Panc1 (cell line): ENCODE data around the gene PCTP. TPM values are rescaled to one million over a fixed set of nuclear protein-coding genes. Genes with fewer than 3 reads are reported as not detected.

Experiments used
- ATAC-seq: fragments of 200-7000 bp; cut with Tn5 transposase; 2 replicates; pipeline ENCODE4 v1.9.1; 2020; ENCODE audit warnings: mild to moderate bottlenecking, moderate library complexity
- Bru-seq: library from RNA; stranded (reverse); fragments of 400-500 nt; gene quantifications from one replicate; lab custom pipeline; 2021; lab: Mats Ljungman, UMichigan
- BruChase-seq, 2 experiments: library from RNA; stranded (reverse); fragments of 400-500 nt; gene quantifications; one replicate each; lab custom pipeline; 2021; lab: Mats Ljungman, UMichigan
- BruUV-seq: library from RNA; stranded (reverse); fragments of 400-500 nt; replicated peaks from 2 replicates; lab custom pipeline; 2021; lab: Mats Ljungman, UMichigan
- CTCF ChIA-PET: fragments of 300-600 bp; sonication (Branson Sonifier 250); formaldehyde crosslinking; loops from one replicate; lab custom pipeline; 2022; ENCODE audit warnings: antibody characterized with exemption; lab: Charles Lee
- POLR2A ChIA-PET: fragments of 300-600 bp; sonication (Branson Sonifier 250); formaldehyde crosslinking; loops from one replicate; lab custom pipeline; 2022; ENCODE audit warnings: antibody characterized with exemption; lab: Charles Lee
- DNase-seq: peaks from one replicate; pipeline ENCODE4 v3.0.0-alpha.2; 2010; ENCODE audit warnings: low read depth, low spot score
- H3K27ac ChIP-seq: 2 replicates; pipeline ENCODE4 v1.5.1; 2011; ENCODE audit warnings: mild to moderate bottlenecking, low read length, inconsistent platforms
- H3K27me3 ChIP-seq: fragments of 200-500 bp; sonication (Bioruptor generic); 2 replicates; pipeline ENCODE4 v1.6.0; 2014; ENCODE audit warnings: low read length, inconsistent platforms; ENCODE audit not compliant: control insufficient read depth, insufficient read depth
- H3K36me3 ChIP-seq: fragments of 200-500 bp; sonication (Bioruptor generic); 2 replicates; pipeline ENCODE4 v1.5.1; 2014; ENCODE audit warnings: inconsistent platforms, mild to moderate bottlenecking, low read length, moderate library complexity; ENCODE audit not compliant: control insufficient read depth, insufficient read depth
- H3K4me1 ChIP-seq: 2 replicates; pipeline ENCODE4 v1.5.1; 2011; ENCODE audit warnings: inconsistent platforms, mild to moderate bottlenecking, low read length, moderate library complexity; ENCODE audit not compliant: control insufficient read depth, insufficient read depth
- H3K4me3 ChIP-seq, 2 experiments: 2 replicates each; pipeline ENCODE4 v1.5.1; 2011 to 2012; ENCODE audit warnings: low read depth in 2 of 2, low read length in 2 of 2, mild to moderate bottlenecking in 2 of 2, inconsistent platforms in 1 of 2, moderate library complexity in 1 of 2
- H3K9me3 ChIP-seq: fragments of 200-500 bp; sonication (Bioruptor generic); 2 replicates; pipeline ENCODE4 v1.5.1; 2014; ENCODE audit warnings: low read depth, mild to moderate bottlenecking, inconsistent platforms, low read length, moderate library complexity; ENCODE audit not compliant: control insufficient read depth, insufficient read depth
- POLR2AphosphoS5 ChIP-seq: IDR thresholded peaks from 2 replicates; pipeline ENCODE4 v1.6.1; 2012; ENCODE audit warnings: mild to moderate bottlenecking, low read depth, low read length, moderate library complexity
- REST ChIP-seq, 2 experiments: IDR thresholded peaks; 2 replicates each; pipeline ENCODE4 v1.6.1; 2011 to 2012; ENCODE audit warnings: low read depth in 2 of 2, control low read depth in 1 of 2, low read length in 1 of 2, mild to moderate bottlenecking in 1 of 2, moderate library complexity in 1 of 2; ENCODE audit not compliant: insufficient read depth in 1 of 2
- SIN3A ChIP-seq: IDR thresholded peaks from 2 replicates; pipeline ENCODE4 v1.6.1; 2012; ENCODE audit warnings: low read depth, mild to moderate bottlenecking, low read length, moderate library complexity, borderline replicate concordance; ENCODE audit not compliant: insufficient read depth
- TCF7L2 ChIP-seq: IDR thresholded peaks from 2 replicates; pipeline ENCODE4 v1.6.1; 2011; ENCODE audit warnings: mild to moderate bottlenecking, low read depth, low read length, inconsistent platforms
- in situ Hi-C: cut with HindIII; loops from 2 replicates; pipeline ENCODE4 v1.10.0; 2016; ENCODE audit warnings: low sequenced_read_pairs, low pct_unique_long_range_greater_than_20kb
- intact Hi-C: fragments of 100-400 bp; cut with micrococcal nuclease; formaldehyde crosslinking; loops from one replicate; pipeline ENCODE4 v1.10.0; 2022; ENCODE audit not compliant: unreplicated experiment
- long read RNA-seq: library from polyadenylated mRNA; unstranded; transcript quantifications from one replicate; pipeline ENCODE4 v2.0.0, GENCODE V29; 2021; ENCODE audit not compliant: unreplicated experiment
- polyA plus RNA-seq: library from polyadenylated mRNA; unstranded; fragments of >200 nt; gene quantifications from one replicate; pipeline ENCODE4 v1.2.1, GENCODE V29; 2012; ENCODE audit warnings: missing spikeins; ENCODE audit not compliant: insufficient read length
- total RNA-seq: library from RNA; stranded (reverse); gene quantifications from one replicate; pipeline ENCODE4 v1.2.1, GENCODE V29; 2021; ENCODE audit not compliant: unreplicated experiment
- TF ChIP-seq, protein P1 (sequence below): fragments of 450-650 bp; IDR thresholded peaks from 2 replicates; pipeline ENCODE4 v1.5.1; 2017; ENCODE audit warnings: mild to moderate bottlenecking

Gene PCTP
- 23.7 TPM for total RNA-seq
- 19.8 TPM for polyA plus RNA-seq
- Bru-seq, nascent RNA, result percentile 56 among the genes with signal in this experiment
- percentile 50 among the genes with signal in this experiment for BruChase-seq, experiment 1, labeled RNA remaining after a 2-hour chase
- percentile 55 among the genes with signal in this experiment for BruChase-seq, experiment 2, labeled RNA remaining after a 6-hour chase
- long read RNA-seq, transcript PCTP-201 (6 exons, 2,044 nt), result major isoform, 24 of 34 reads
- long read RNA-seq, partial matches to known transcripts, result 3 of 34 reads
- long read RNA-seq, other reads (novel, unspliced or antisense), result 4 of 34 reads

GRCh38 chr17:55750750-55751657, at the start of gene PCTP:
PCTP (plus strand) TSS chr17:55751051; CDS start chr17:55751104, 53 bp downstream.
- Histone ChIP-seq H3K36me3 (no peaks in the 10 kb centered on the region), H3K4me1 (peaks cover 5% of the 10 kb centered on the region; the same call in 1 of the 2 replicates), H3K27me3 (no peaks in the 10 kb centered on the region), H3K27ac (peak within 1 kb of the TSS; percentile 73), H3K9me3 (no peaks in the 10 kb centered on the region), H3K4me3 (peak within 1 kb of the TSS; percentile 77 to 78)
- TF ChIP-seq REST (IDR thresholded peaks at IDR 0.05; ENCODE audit: insufficient read depth in 1 of 2, low read depth in 2 of 2, low read length in 1 of 2) (no peak), SIN3A (0 out of 2 replicates have a peak, but pooled peaks have one; percentile 38), POLR2AphosphoS5 (peak; percentile 56), TCF7L2 (no peak)
- TF ChIP-seq, protein P1, sequence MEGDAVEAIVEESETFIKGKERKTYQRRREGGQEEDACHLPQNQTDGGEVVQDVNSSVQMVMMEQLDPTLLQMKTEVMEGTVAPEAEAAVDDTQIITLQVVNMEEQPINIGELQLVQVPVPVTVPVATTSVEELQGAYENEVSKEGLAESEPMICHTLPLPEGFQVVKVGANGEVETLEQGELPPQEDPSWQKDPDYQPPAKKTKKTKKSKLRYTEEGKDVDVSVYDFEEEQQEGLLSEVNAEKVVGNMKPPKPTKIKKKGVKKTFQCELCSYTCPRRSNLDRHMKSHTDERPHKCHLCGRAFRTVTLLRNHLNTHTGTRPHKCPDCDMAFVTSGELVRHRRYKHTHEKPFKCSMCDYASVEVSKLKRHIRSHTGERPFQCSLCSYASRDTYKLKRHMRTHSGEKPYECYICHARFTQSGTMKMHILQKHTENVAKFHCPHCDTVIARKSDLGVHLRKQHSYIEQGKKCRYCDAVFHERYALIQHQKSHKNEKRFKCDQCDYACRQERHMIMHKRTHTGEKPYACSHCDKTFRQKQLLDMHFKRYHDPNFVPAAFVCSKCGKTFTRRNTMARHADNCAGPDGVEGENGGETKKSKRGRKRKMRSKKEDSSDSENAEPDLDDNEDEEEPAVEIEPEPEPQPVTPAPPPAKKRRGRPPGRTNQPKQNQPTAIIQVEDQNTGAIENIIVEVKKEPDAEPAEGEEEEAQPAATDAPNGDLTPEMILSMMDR, result peak; percentile 59
- DNase-seq (no peak), ATAC-seq (peak; percentile 100)
- intact Hi-C loops (no loop called here), in situ Hi-C loops (no loop called here)
- ChIA-PET CTCF (interaction anchor here (0.6 to 1.2 kb wide), 5 partner anchors 13 to 224 kb away, joined by 3 to 5 read pairs (median 3); no protein-coding TSS in a partner anchor), POLR2A (interaction anchor here (0.7 kb wide), 1 partner anchor 66 kb away, joined by 12 read pairs; no protein-coding TSS in a partner anchor)
- BruUV-seq, result no TSS peak

- Histone ChIP-seq H3K27me3 (no peaks in the 10 kb centered on the region), H3K27ac (no peak overlapping the region), H3K4me1 (peaks cover 18% of the 10 kb centered on the region), H3K9me3 (no peaks in the 10 kb centered on the region), H3K36me3 (no peaks in the 10 kb centered on the region), H3K4me3 (no peak overlapping the region)
- BruUV-seq, result no TSS peak
- ATAC-seq (no peak), DNase-seq (no peak)
- TF ChIP-seq SIN3A (no peak), REST (IDR thresholded peaks at IDR 0.05; ENCODE audit: insufficient read depth in 1 of 2, low read depth in 2 of 2, low read length in 1 of 2) (no peak), POLR2AphosphoS5 (no peak), TCF7L2 (no peak)
- TF ChIP-seq, protein P1, result no peak
- intact Hi-C loops, result no loop called here
- in situ Hi-C loops, result no loop called here
- ChIA-PET CTCF (no interaction called here), POLR2A (no interaction called here)
These were observed 48.7 kb upstream of the PCTP start for GRCh38 chr17:55702150-55702549.
